ENCODE measurements around the gene RNF225. TPM values are rescaled to one million over a fixed set of nuclear protein-coding genes. Genes with fewer than 3 reads are reported as not detected.

RNF225 gene
- total and polyA plus RNA-seq, 2 donors (not counting 1 experiment from before 2014, with no cell fraction given) = 0.49 TPM; not detected in 1

- H3K4me3 Mint-ChIP-seq = peak overlapping the region; percentile 89
- WGBS (ENCODE audit: insufficient coverage) = 96% methylated on average over 3 of the region's 3 CpGs
- peaks cover 3% of the 10 kb centered on the region for H3K27me3 Mint-ChIP-seq
- H3K27ac Mint-ChIP-seq = no peak overlapping the region
- Histone ChIP-seq H2AFZ (ENCODE audit: insufficient read depth, low read depth, low read length, poor library complexity, severe bottlenecking) (no peak overlapping the region), H3K4me1 (ENCODE audit: control insufficient read depth in 2 of 2, insufficient read depth in 2 of 2, low read length in 2 of 2) (peaks cover 10 to 21% of the 10 kb centered on the region in 2 donors), H3K27ac (ENCODE audit: low read length in 2 of 2) (no peak overlapping the region), H3K36me3 (replicated peaks in 1 of 2; ENCODE audit: control extremely low read depth in 1 of 2, control insufficient read depth in 1 of 2, extremely low read depth in 1 of 2, insufficient read depth in 2 of 2, low read length in 1 of 2) (peaks cover 0 to 4% of the 10 kb centered on the region in 2 experiments), H3K79me2 (ENCODE audit: control insufficient read depth, insufficient read depth, low read length) (peaks cover 2% of the 10 kb centered on the region), H3K27me3 (replicated peaks in 1 of 4; ENCODE audit: control extremely low read depth in 1 of 4, control insufficient read depth in 3 of 4, insufficient read depth in 4 of 4, low read length in 3 of 4) (peaks cover 0 to 27% (median 10%) of the 10 kb centered on the region in 4 experiments), H3K4me3 (ENCODE audit: control extremely low read depth in 1 of 5, extremely low read depth in 1 of 5, insufficient read depth in 1 of 5, low read depth in 2 of 5, low read length in 4 of 5) (no peak overlapping the region), H3K9me3 (ENCODE audit: control extremely low read depth in 1 of 3, control insufficient read depth in 2 of 3, insufficient read depth in 1 of 3, low read length in 2 of 3) (peaks cover 0 to 12% (median 0%) of the 10 kb centered on the region in 3 donors), H3K4me2 (replicated peaks; ENCODE audit: low read depth, low read length, poor library complexity, severe bottlenecking) (no peak overlapping the region), H3K9ac (ENCODE audit: low read length) (no peak overlapping the region), H4K20me1 (ENCODE audit: control insufficient read depth, insufficient read depth, low read length, poor library complexity, severe bottlenecking) (no peaks in the 10 kb centered on the region)
- H3K4me1 Mint-ChIP-seq = peaks cover 7% of the 10 kb centered on the region
- POLR2A ChIA-PET = interaction anchor here (0.6 to 0.7 kb wide), 2 partner anchors 9 to 55 kb away, joined by 3 read pairs; partner anchors contain the start of gene ZNF584
- H3K9me3 Mint-ChIP-seq (ENCODE audit: insufficient read depth) = no peaks in the 10 kb centered on the region
- no peak for ATAC-seq (ENCODE audit: low read depth)
- CTCF ChIA-PET = no interaction called here
- DNase-seq = no peak
- intact Hi-C loops (cut with micrococcal nuclease) = loop anchor here (2.0 kb wide), 1 partner anchor 67 kb away; the partner anchor contains the start of gene ZNF324
- TF ChIP-seq EZH2 (IDR thresholded peaks at IDR 0.05; ENCODE audit: borderline replicate concordance, insufficient read depth, low read depth, low read length, poor library complexity, severe bottlenecking) (no peak), CTCF (IDR thresholded peaks at IDR 0.05) (no peak)
These were observed 4.4 kb downstream of the RNF225 start for GRCh38 chr19:58399903-58400302.

- CTCF ChIA-PET = no interaction called here
- H3K27ac ChIP-seq (ENCODE audit: low read length in 2 of 2) = peak overlapping the region; percentile 32 to 63
These were observed 5.0 kb downstream of the RNF225 start for GRCh38 chr19:58400316-58400915.

More at GRCh38 chr19:58400316-58400915, 5.0 kb downstream of the RNF225 start:
- Histone ChIP-seq H3K36me3 (replicated peaks in 1 of 2; ENCODE audit: control extremely low read depth in 1 of 2, control insufficient read depth in 1 of 2, extremely low read depth in 1 of 2, insufficient read depth in 2 of 2, low read length in 1 of 2) (no peaks in the 10 kb centered on the region), H3K9ac (ENCODE audit: low read length) (peak overlapping the region; percentile 68), H3K9me3 (ENCODE audit: control extremely low read depth in 1 of 3, control insufficient read depth in 2 of 3, insufficient read depth in 1 of 3, low read length in 2 of 3) (peaks cover 0 to 12% (median 0%) of the 10 kb centered on the region in 3 donors), H4K20me1 (ENCODE audit: control insufficient read depth, insufficient read depth, low read length, poor library complexity, severe bottlenecking) (no peaks in the 10 kb centered on the region), H2AFZ (ENCODE audit: insufficient read depth, low read depth, low read length, poor library complexity, severe bottlenecking) (peak overlapping the region; percentile 84), H3K79me2 (ENCODE audit: control insufficient read depth, insufficient read depth, low read length) (peaks cover 2% of the 10 kb centered on the region), H3K27me3 (replicated peaks in 1 of 4; ENCODE audit: control extremely low read depth in 1 of 4, control insufficient read depth in 3 of 4, insufficient read depth in 4 of 4, low read length in 3 of 4) (peaks cover 0 to 26% (median 10%) of the 10 kb centered on the region in 4 experiments), H3K4me2 (replicated peaks; ENCODE audit: low read depth, low read length, poor library complexity, severe bottlenecking) (peak overlapping the region; percentile 99), H3K4me3 (ENCODE audit: control extremely low read depth in 1 of 5, extremely low read depth in 1 of 5, insufficient read depth in 1 of 5, low read depth in 2 of 5, low read length in 4 of 5) (peak overlapping the region in 4 of 5 experiments; percentile 50 to 69 (median 57)), H3K4me1 (ENCODE audit: control insufficient read depth in 2 of 2, insufficient read depth in 2 of 2, low read length in 2 of 2) (peaks cover 10 to 21% of the 10 kb centered on the region in 2 donors)
- TF ChIP-seq EZH2 (IDR thresholded peaks at IDR 0.05; ENCODE audit: borderline replicate concordance, insufficient read depth, low read depth, low read length, poor library complexity, severe bottlenecking) (no peak), CTCF (IDR thresholded peaks at IDR 0.05) (no peak)
- Mint-ChIP-seq H3K9me3 (ENCODE audit: insufficient read depth) (no peaks in the 10 kb centered on the region), H3K27ac (no peak overlapping the region), H3K4me3 (peak overlapping the region; percentile 89), H3K4me1 (peaks cover 7% of the 10 kb centered on the region), H3K27me3 (peaks cover 3% of the 10 kb centered on the region)
- POLR2A ChIA-PET = interaction anchor here (0.6 to 0.7 kb wide), 2 partner anchors 8 to 56 kb away, joined by 3 read pairs; partner anchors contain the start of gene ZNF584
- DNase-seq (no peak), ATAC-seq (ENCODE audit: low read depth) (no peak)
- intact Hi-C loops (cut with micrococcal nuclease) = loop anchor here (2.0 kb wide), 1 partner anchor 66 kb away; the partner anchor contains the start of gene ZNF324
- WGBS (ENCODE audit: insufficient coverage) = 75% methylated on average over 18 of the region's 18 CpGs

Measured in B cell (primary cell).